ENCODE measurements around the gene FNBP1.
A peak's percentile ranks its signal among the peaks of the same experiment; 100 is the strongest.
"Not testable (repeated sequence)": the region's sequence is repeated elsewhere in the genome, so short reads cannot be mapped to it uniquely, and the experiment has no call there.

The FNBP1 gene

DNA sequence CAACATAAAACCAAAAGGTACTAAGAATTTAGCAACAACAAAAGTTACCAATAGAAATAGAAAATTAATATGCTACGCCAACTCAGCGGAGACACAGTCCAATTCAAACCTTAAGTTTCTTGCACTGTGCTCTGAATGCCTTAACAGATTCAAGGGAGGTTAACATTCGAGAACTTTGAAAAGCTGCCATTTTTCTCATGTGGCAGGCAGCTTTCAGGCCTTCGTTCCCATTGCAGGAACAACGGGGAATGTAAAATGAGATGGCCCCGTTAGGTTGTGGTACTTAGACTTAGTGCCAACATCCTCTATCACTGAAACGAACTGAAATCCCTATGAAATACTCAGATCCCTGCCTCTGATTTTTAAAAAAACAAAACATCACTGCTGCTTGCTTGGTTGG, 22.4 kb downstream of the FNBP1 start:
- no peak for DNase-seq

DNA sequence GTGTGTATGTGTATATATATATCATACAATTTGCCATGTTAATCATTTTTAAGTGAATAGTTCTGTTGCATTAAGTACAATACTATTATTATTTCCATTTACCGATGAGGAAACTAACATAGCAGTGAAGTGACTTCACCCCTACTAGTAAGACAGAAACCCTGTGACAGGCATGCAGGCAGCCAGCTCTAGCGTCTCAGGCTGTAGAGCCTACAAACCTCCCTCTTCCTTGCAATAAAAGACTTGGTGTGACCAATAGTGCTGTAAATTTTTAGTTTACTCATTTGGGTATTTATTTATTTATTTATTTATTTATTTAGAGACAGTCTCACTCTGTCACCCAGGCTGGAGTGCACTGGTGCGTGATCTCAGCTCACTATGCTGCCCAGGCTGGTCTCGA, 24.7 kb downstream of the FNBP1 start:
- DNase-seq, result no peak

DNA sequence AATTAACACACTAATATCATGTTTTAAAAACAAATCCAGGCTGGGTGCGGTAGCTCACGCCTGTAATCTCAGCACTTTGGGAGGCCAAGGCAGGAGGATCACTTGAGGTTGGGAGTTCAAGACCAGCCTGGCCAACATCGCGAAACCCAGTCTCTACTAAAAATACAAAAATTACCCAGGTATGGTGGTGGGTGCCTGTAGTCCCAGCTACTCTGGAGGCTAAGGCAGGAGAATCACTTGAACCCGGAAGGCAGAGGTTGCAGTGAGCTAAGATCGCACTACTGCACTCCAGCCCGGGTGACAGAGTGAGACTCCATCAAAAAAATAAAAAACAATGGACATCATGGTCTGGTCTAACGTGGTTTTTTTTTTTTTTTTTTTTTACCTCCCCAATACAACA, 25.5 kb downstream of the FNBP1 start:
- DNase-seq, result not testable (repeated sequence)

DNA sequence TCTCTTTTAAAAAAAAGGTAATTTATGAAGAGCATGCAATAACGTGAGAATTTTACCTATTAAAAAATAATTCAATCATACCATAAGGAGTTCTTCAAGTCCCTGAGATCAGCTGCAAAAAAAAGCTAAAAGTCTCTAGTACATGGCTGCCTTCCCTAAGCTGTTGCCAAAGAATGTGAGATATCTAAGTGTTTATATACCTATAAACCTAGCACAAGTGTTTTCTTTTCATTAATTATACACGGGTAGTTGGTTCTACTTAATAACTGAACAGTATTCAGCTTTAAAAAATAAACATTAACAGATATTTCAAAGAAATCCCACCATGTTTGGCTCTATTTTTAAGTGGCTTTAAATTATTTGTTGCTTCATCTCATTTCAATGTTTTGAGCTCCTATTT, 25.9 kb downstream of the FNBP1 start:
- no peak for DNase-seq

DNA sequence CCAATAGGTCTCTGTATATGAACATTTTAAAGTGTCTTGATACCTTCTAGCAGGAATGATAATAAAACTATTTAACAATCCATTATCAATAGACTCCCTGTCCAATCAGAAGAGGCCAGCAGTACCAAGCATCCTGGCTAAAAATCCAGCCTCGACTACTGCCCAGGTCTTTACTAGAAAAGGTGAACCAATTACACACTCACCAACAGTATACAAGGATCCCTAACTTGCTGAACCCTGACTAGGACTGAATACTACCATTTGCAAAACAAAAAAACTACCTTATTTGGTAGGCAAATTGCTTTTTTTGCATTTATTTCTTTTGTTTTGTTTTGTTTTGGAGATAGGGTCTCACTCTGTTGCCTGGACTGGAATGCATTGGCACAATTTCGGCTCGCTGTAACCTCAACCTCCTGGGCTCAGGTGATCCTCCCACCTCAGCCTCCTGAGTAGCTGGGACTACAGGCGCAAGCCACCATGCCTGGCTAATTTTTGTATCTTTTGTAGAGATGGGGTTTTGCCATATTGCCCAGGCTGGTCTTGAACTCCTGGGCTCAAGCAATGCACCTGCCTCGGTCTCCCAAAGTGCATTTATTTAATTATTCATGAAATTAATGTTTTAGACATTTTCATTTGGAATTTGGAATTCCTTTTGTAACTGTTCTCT, 27.5 kb downstream of the FNBP1 start:
- no peak for DNase-seq

DNA sequence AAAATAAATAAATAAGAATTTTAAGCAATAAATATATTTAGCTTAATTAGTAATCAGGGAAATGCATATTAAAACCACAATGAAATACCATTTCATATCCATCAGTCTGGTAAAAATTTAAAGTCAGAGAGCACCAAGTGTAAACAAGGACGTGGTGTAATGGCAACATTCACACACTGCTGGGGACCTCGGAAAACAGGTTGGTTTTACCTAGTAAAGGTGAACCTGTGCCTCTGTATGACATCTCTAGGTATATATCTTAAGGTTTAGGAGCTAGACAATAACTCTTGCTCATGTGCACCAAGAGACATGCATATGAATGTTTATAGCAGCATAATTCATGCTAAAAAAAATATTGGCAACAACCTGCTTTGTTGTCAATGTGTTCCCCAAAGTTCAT, 29.7 kb downstream of the FNBP1 start:
- DNase-seq, result no peak

DNA sequence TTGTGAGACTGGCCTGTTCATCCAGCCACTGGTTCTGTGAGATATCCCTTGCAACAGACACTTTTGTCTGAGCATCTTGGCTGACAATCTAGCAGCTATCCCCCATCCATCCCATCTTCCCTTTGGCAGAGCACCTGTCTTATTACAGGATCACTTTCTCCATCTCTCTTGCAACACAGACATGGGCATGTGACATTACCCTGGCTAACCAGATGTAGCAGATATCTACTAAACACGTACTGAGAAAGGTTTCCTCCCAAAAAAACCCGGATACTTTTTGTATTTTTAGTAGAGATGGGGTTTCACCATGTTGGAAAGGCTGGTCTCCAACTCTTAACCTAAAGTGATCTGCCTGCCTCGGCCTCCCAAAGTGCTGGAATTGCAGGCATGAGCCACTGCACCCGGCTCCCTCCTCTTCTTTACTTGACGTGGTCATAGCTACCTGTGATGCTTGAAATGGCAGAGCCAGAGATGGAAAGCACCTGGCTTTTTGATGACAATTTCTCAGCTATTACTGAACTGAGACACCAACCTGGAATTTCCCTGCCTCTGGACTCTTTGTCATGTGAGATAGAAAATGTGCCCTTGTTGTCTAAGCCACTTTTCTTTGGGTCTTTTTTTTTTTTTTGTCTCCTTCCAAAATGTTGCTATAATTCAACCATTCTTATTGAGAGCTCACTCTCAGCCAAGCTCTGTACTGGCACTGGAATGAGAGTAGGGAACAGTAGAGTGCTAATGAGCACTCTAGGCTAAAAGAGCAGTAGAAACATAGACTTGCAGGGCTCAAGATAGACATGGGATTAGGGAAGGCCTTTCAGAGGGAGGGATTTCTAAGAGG, 32.6 kb downstream of the FNBP1 start:
- DNase-seq, result no peak

DNA sequence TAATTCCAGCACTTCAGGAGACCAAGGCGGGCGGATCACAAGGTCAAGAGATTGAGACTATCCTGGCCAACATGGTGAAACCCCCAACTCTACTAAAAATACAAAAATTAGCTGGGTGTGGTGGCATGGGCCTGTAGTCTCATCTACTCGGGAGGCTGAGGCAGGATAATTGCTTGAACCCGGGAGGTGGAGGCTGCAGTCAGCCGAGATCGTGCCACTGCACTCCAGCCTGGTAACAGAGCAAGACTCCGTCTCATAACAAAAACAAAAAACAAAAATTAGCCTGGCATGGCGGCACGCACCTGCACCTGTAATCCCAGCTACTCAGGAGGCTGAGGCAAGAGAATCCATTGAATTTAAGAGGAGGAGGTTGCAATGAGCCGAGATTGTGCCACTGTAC, 33.4 kb downstream of the FNBP1 start:
- DNase-seq, result not testable (repeated sequence)

DNA sequence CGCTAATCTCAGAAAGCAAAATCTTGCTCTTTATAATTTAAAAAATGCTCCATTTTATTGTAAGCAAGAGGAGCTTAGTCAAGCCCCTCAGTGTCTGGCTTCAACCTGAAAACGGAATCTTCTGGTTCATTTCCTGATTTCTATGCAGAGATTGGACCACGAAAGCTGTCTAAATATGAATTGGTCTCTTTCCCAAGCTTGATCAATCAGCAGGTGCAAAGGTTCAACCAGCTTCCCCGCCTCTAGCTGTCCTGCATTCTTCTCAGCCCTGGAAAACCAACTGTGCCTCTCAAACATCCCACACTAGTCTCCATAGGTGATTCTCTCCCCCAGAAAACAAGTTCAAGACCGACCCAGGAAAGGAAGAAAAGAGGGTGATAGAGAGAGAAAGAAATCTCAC, 34.5 kb downstream of the FNBP1 start:
- no peak for DNase-seq

DNA sequence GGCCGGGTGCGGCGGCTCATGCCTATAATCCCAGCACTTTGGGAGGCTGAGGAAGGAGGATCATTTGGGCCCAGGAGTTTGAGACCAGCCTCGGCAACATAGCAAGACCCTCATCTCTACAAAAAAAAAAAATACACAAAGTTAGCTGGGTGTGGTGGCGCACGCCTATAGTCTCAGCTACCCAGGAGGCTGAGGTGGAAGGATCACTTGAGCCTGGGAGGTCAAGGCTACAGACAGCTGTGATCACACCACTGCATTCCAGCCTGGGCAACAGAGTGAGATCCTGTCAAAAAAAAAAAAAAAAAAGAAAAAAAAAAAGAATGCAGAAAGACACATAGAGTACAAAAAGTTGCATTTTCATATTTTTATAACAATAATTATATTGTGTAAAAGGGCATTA, 36.0 kb downstream of the FNBP1 start:
- DNase-seq, result not testable (repeated sequence)

DNA sequence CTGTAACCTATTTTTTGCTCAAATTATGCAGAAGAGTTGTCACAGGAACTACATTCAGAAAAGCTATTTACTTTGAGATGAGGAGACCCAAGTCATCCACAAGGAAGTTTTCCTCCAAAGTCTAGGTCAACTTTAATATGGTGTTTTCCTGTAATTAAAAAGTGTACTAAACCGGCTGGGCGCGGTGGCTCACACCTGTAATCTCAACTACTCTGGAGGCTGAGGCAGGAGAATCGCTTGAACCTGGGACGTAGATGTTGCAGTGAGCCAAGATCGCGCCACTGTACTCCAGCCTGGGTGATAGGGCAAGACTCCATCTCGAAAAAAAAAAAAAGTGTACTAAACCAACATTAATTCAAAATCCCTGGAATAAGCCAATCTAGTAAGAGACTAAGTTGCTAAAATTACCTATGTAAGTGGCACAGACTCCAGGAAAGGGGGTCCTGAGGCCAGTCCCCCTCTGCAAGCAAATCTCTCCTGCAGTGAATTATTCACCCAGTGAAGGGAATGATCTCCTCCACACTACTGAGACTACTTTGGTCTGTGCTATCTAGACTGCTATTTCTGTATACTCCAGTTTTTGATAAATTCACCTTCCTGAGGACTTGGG, 38.9 kb downstream of the FNBP1 start:
- DNase-seq, result no peak

DNA sequence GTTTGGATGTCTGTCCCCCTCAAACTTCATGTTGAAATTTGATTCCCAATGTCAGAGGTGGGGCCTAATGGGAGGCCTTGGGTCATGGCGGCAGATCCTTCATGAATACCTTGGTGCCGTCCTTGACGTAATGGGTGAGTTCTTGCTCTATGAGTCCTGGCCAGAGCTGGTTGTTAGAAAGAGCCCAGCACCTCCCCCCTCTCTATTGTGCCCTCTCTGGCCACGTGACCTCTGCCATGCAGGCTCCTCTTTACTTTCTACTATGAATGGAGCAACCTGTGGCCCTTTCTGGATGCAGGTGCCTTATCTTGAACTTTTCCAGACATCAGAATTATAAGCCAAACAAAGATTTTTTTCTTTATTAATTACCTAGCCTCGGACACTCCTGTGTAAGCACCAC, 40.7 kb downstream of the FNBP1 start:
- DNase-seq, result no peak

DNA sequence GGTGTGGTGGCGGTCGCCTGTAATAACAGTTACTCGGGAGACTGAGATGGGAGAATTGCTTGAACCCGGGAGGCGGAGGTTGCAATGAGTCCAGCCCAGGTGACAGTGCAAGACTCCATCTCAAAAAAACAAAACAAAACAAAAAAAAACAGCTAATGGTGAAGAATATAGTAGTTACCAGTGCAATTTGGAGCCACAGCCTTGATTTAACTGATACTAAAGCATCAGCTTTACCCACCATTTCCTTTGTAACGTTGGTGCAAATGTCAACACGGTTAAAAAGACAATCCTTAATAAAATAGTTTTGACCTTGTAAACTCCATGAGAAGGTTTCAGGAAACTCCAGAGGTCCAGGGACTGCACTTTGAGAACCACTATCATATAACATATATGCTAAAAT, 41.8 kb downstream of the FNBP1 start:
- no peak for DNase-seq

DNA sequence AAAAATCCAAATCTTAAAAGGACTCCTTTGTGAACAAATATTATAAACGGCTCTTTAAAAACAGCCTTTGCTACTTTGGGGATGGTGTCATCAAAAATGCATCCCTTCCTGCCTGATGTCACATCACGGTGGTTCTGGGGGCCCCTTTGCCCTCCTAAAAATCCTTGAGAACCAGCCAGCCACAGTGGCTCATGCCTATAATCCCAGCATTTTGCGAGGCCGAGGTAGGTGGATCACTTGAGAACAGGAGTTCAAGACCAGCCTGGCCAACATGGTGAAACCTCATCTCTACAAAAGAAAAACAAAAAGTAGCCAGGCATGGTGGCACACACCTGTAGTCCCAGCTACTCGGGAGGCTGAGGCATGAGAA, 43.9 kb downstream of the FNBP1 start:
- peak; percentile 48 for DNase-seq

DNA sequence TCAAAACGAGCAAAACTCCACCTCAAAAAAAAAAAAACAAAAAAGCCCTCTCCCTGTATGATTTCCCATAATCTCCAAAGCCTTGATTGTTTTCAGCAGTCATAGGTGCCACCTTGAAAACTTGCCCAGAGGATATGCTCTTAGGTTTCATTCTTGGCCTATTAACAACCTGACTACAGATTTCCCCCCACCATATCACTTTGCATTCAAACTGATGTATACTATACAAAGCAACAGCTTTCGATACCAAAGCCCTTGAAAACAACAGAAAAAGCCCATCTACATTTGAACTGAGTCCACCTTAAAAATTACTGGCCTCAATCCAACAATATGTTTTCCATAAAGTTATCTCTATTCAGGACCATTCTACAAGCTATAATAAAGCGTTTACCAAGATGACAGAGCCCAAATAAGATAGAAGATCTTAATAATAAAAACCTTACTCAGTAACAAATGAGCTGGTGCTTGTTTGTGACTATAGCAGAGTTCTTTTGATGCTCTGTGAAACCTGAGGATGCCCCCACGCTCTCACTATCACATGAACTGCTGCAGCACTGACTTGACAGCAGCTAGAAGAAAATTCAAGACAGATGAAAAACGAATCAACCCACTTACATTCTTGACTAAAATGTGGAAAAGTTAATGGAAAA, 44.4 kb downstream of the FNBP1 start:
- no peak for DNase-seq

DNA sequence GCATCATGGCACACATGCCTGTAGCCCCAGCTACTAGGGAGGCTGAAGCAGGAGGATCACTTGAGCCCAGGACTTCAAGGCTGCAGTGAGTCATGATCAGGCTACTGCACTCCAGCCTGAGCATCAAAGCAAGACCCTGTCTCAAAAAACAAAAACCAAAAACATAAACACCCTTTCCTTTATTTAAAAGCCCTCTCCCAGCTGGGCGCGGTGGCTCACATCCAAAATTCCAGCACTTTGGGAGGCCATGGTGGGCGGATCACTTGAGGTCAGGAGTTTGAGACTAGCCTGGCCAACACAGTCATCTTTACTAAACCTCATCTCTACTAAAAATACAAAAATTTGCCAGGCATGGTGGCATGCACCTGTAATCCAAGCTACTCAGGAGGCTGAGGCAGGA, 45.3 kb downstream of the FNBP1 start:
- DNase-seq, result not testable (repeated sequence)

DNA sequence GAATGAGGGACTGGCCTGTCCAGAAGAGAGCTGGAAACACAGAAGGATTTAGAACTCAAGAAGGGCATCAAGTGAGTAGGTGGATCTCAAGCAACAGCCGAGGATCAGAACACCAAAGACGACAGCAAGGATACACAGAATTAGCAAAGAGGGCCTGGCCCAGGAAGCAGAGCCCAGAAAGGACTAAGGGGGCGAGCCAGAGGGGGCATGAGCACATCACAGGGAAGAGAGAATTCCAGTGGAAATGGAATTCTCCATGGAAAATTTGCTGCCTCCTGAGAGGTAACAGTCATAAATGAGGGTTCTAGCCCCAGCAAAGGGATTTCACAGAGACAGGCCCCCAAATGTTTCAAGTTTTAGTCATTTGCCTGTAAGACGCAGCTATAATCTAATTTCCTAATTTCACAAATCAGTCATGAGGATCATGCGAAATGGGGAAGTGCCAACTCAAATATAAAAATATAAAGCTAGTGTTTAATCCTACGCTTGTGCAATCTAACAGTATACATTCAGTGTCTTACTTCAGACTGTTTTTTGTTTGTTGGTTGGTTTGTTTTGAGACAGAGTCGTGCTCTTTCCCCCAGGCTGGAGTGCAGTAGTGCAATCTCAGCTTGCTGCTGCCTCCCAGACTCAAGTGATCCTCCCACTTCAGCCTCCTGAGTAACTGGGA, 46.7 kb downstream of the FNBP1 start:
- peak; percentile 50 for DNase-seq

DNA sequence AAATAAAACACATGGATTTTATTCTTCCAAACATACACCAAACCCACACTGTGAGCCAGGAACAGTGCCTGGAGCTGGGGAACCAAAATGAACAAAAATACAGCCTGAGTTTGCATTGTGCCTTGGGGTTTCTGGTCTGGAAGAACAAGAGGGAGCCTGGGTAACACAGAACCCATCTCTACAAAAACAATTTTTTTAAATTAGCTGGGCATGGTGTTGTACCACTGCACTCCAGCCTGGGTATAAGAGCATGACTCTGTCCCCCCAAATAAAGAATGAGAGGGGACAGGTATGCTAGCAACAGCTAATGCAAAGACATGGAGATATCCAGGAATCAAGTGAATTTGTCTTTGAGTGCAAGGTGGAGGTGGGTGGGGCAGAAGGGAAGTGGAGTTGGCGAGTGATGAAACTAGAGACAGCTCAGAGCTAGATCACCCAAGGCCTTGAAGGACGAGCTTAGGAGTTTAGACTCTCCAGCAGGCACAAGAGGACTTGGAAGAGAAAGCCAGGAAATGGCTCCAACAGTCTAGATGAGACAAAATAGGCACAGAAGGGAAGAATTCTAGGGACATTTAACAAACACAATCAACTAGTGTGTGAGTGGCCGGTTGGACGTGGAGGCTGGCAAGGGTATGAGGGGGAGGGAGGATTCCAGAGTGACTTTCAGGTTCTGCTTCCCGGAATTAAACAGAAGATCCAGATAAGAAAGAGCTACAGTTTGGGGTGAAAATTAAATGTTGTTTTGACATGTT, 47.4 kb downstream of the FNBP1 start:
- peak; percentile 51 for DNase-seq

DNA sequence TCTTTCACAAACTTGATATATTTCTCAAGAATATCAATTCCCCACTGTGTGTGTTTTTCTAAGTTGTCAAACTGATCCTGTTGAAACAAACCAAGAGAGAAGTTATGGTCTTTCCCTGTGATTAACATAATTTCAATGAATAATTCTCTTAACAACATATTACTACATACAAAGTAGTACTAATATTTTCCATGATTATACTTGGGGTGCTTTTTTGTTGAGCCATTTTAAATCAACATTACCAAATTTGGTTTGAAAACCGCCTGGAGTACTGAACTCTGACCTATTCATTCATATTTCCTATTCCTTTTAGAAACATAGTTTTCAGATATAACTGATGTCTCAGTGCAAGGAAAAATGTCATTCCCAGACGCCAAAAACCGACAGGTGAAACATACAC, 48.1 kb downstream of the FNBP1 start:
- peak; percentile 9 for DNase-seq

DNA sequence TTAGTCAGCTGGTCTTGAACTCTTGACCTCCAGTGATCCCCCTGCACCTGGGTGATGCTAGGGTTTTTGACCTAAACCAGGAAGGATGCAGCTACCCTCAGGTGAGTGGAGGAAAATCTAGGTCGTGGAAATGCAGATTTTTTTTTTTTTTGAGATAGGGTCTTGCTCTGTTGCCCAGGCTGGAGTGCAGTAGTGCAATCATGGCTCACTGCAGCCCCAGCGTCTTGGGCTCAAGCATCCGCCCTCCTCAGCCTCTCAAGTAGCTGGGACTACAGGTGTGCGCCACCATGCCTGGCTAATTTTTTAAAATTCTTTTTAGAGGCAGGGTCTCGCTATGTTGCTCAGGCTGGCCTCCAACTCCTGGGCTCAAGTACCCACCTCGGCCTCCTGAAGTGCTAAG, 51.9 kb downstream of the FNBP1 start:
- not testable (repeated sequence) for DNase-seq

DNA sequence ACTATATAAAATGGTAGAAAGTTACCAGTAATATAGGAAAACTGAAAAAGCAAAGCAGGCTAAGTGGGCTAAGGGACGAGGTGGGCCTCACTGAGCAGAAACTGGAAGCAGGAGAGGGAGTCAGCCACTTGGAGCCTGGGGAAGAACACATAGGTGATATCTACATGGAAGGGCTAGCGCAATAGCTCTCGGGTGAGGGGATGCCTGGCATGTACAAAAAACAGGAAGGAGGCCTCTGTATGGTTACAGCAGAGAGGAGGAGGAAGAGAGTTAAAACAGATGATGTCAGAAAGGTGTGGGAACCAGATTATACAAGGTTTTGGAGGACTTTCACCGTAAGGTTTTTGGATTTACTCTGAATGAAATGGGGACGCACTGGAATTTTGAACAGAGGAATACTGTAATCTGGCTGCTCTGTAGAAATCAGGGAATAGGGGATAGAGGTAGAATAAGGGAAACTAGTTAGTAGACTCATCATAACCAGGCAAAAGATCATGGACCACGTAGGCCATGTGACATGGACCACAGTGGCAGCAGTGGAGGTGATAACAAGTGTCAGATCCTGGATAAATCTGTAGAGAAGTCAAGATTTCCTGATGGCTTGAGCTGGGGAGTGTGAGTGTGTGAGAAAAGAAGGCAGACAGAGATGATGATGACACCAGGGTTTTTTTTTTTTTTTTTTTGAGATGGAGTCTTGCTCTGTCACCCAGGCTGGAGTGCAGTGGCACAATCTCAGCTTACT, 52.5 kb downstream of the FNBP1 start:
- peak; percentile 23 for DNase-seq

DNA sequence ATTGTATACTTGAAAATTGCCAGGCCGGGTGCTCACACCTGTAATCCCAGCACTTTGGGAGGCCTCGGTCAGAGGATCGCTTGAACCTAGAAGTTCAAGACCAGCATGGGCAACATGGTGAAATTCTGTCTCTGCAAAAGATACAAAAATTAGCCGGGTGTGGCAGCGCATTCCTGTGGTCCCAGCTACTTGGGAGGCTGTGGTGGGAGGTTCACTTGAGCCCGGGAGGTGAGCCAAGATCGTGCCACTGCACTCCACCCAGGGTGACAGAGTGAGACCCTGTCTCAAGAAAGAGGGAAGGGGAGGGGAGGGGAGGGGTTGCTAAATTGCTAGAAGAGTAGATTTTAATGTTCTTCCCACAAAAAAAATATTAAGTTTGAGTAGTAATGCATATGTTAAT, 53.2 kb downstream of the FNBP1 start:
- peak; percentile 80 for DNase-seq

All from fibroblast of skin of right biceps (primary cell).